OCI-LY7 (cell line): ENCODE data around the gene SLC25A47.

ENCODE experiments used
- CTCF ChIP-seq: fragments of 200-600 bp; sonication (generic); conservative IDR thresholded peaks from 2 replicates; pipeline ENCODE4 v1.5.1; 2014; ENCODE audit warnings: mild to moderate bottlenecking, antibody characterized with exemption, low read length, moderate library complexity, mixed read lengths
- EZH2phosphoT487 ChIP-seq: fragments of 200-600 bp; sonication (generic); IDR thresholded peaks from 2 replicates; pipeline ENCODE4 v1.6.1; 2018; ENCODE audit warnings: low read depth, borderline replicate concordance, mild to moderate bottlenecking, mixed run types, antibody characterized with exemption, low read length, moderate library complexity, mixed read lengths

- TF ChIP-seq CTCF = no peak
- TF ChIP-seq EZH2phosphoT487 = no peak
Measured at GRCh38 chr14:100291305-100292075, 31.6 kb upstream of the SLC25A47 start.
